HFFc6 (cell line): ENCODE results near the gene DEAF1. TPM values are rescaled to one million over a fixed set of nuclear protein-coding genes. Genes with fewer than 3 reads are reported as not detected.
"Not testable (repeated sequence)": the region's sequence is repeated elsewhere in the genome, so short reads cannot be mapped to it uniquely, and the experiment has no call there.

Experiments
- DNase-seq: peaks from one replicate; pipeline ENCODE4 v3.0.0-alpha.2; 2018
- H3K27ac Mint-ChIP-seq: 2 replicates; pipeline ENCODE4 v1.8.0; 2020; ENCODE audit warnings: mild to moderate bottlenecking, mixed read lengths
- H3K27me3 Mint-ChIP-seq: 2 replicates; pipeline ENCODE4 v1.8.0; 2021; ENCODE audit warnings: mild to moderate bottlenecking, moderate library complexity, mixed read lengths; ENCODE audit not compliant: insufficient read depth
- H3K36me3 Mint-ChIP-seq: 2 replicates; pipeline ENCODE4 v1.8.0; 2021; ENCODE audit warnings: low read depth, mixed read lengths
- H3K4me1 Mint-ChIP-seq: 2 replicates; pipeline ENCODE4 v1.8.0; 2020; ENCODE audit warnings: low read depth, mixed read lengths
- H3K4me3 Mint-ChIP-seq: 2 replicates; pipeline ENCODE4 v1.8.0; 2020; ENCODE audit warnings: mild to moderate bottlenecking, moderate library complexity, mixed read lengths
- H3K9me3 Mint-ChIP-seq: 2 replicates; pipeline ENCODE4 v1.8.0; 2020; ENCODE audit warnings: mild to moderate bottlenecking, mixed read lengths
- long read RNA-seq: library from polyadenylated mRNA; unstranded; transcript quantifications from one replicate; pipeline ENCODE4 v2.0.0, GENCODE V29; 2019
- total RNA-seq, 6 experiments: library from RNA; stranded (reverse); fragmentation: NEBNext Ultra II Directional; extraction: Animal tissue kit (Norgen Biotek cat#: 25700); gene quantifications; 2 replicates in 1 of 6; 3 replicates in 5 of 6; pipeline ENCODE4 v1.2.3, GENCODE V29; 2021
- TF ChIP-seq, protein P1 (sequence below): fragments of 200-600 bp; sonication (generic); IDR thresholded peaks from 2 replicates; pipeline ENCODE4 v1.5.0; 2021; ENCODE audit warnings: antibody characterized with exemption, mild to moderate bottlenecking

The DEAF1 gene, protein sequence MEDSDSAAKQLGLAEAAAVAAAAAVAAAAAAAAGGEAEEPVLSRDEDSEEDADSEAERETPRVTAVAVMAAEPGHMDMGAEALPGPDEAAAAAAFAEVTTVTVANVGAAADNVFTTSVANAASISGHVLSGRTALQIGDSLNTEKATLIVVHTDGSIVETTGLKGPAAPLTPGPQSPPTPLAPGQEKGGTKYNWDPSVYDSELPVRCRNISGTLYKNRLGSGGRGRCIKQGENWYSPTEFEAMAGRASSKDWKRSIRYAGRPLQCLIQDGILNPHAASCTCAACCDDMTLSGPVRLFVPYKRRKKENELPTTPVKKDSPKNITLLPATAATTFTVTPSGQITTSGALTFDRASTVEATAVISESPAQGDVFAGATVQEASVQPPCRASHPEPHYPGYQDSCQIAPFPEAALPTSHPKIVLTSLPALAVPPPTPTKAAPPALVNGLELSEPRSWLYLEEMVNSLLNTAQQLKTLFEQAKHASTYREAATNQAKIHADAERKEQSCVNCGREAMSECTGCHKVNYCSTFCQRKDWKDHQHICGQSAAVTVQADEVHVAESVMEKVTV
- 10 to 100 TPM; 32.2 to 48.1 (median 34.6) TPM for total RNA-seq
- long read RNA-seq, partial matches to known transcripts = 4 of 13 reads
- long read RNA-seq, other reads (novel, unspliced or antisense) = 8 of 13 reads

DNA sequence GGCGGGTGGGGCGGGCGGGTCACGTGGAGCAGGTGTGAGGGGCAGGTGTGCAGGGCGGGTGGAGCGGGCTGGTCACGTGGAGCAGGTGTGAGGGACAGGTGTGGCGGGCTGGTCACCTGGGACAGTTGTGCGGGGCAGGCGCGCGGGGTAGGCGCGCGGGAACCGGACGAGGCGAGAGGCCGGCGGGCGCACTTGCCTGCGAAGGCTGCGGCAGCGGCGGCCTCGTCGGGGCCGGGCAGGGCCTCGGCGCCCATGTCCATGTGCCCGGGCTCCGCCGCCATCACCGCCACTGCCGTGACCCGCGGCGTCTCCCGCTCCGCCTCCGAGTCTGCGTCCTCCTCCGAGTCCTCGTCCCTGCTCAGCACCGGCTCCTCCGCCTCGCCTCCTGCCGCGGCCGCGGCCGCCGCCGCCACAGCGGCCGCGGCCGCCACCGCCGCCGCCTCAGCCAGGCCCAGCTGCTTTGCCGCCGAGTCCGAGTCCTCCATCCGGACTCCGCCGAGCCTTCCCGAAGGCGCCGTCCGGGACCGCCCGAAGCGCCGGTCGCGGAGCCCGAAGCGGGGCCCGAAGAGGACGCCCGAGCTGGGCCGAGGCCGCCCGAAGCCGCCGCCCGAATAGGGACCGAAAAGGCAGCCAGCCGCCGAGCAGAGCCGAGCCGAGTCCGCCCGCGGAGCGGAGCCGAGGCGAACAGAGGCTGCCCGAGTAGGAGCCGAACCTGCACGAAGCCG lies at the start of gene DEAF1:
TSS of gene DEAF1 (minus strand) at position 660 of the 725 bp plus-strand sequence. CDS start at position 485, 175 bp downstream.
- Mint-ChIP-seq H3K27me3 (peaks cover 3% of the 10 kb centered on the region), H3K4me1 (peaks cover 55% of the 10 kb centered on the region), H3K4me3 (peak within 1 kb of the TSS; percentile 94), H3K9me3 (no peaks in the 10 kb centered on the region), H3K36me3 (peaks cover 6% of the 10 kb centered on the region; the same call in 1 of the 2 replicates), H3K27ac (peak within 1 kb of the TSS; percentile 95)
- peak; percentile 97 for DNase-seq
- TF ChIP-seq, protein P1, sequence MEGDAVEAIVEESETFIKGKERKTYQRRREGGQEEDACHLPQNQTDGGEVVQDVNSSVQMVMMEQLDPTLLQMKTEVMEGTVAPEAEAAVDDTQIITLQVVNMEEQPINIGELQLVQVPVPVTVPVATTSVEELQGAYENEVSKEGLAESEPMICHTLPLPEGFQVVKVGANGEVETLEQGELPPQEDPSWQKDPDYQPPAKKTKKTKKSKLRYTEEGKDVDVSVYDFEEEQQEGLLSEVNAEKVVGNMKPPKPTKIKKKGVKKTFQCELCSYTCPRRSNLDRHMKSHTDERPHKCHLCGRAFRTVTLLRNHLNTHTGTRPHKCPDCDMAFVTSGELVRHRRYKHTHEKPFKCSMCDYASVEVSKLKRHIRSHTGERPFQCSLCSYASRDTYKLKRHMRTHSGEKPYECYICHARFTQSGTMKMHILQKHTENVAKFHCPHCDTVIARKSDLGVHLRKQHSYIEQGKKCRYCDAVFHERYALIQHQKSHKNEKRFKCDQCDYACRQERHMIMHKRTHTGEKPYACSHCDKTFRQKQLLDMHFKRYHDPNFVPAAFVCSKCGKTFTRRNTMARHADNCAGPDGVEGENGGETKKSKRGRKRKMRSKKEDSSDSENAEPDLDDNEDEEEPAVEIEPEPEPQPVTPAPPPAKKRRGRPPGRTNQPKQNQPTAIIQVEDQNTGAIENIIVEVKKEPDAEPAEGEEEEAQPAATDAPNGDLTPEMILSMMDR = no peak

DNA sequence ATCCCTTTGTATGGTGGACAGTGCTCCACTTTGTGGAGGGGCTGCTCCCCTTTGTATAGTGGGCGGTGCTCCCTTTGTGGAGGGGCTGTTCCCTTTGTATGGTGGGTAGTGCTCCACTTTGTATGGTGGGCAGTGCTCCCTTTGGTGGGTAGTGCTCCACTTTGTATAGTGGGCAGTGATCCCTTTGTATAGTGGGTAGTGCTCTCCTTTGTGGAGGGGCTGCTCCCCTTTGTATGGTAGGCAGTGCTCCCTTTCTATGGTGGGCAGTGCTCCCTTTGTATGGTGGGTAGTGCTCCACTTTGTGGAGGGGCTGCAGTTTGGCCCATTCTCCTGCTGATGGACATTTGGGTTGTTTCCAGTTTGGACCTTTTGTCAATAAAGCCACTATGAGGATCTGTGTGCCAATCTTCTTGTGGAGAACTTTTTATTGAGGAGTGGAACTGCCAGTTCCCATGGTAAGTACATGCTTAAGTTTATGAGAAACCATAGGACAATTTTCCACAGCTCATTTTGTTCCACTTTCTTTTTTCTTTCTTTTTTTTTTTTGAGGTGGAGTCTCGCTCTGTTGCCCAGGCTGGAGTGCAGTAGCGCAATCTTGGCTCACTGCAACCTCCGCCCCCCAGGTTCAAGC lies 47.7 kb upstream of the DEAF1 start:
- no peak overlapping the region for H3K27ac Mint-ChIP-seq
- TF ChIP-seq, protein P1 = no peak
- DNase-seq = no peak
- peaks cover 10% of the 10 kb centered on the region; the same call in 1 of the 2 replicates for H3K4me1 Mint-ChIP-seq
- H3K36me3 Mint-ChIP-seq = no peaks in the 10 kb centered on the region
- no peaks in the 10 kb centered on the region for H3K9me3 Mint-ChIP-seq
- H3K27me3 Mint-ChIP-seq = peaks cover 1% of the 10 kb centered on the region
- H3K4me3 Mint-ChIP-seq = no peak overlapping the region

DNA sequence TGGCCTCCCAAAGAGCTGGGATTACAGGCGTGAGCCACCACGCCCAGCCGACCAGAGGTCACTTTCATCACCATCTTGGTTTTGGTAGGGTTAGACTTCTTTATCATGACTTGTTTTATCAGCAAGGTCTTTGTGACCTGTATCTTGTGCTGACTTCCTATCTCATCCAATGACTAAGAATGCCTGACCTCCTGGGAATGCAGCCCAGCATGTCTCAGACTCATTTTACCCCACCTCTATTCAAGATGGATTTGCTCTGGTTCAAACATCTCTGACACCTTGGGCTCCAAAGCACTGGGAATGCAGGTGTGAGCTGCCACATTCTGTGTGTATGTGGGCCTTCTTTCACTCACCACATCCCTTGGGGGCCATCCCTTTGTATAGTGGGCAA lies 47.1 kb upstream of the DEAF1 start:
- TF ChIP-seq, protein P1 = no peak
- H3K36me3 Mint-ChIP-seq = no peaks in the 10 kb centered on the region
- peaks cover 7% of the 10 kb centered on the region for H3K27me3 Mint-ChIP-seq
- no peaks in the 10 kb centered on the region for H3K9me3 Mint-ChIP-seq
- H3K27ac Mint-ChIP-seq = no peak overlapping the region
- H3K4me3 Mint-ChIP-seq = no peak overlapping the region
- H3K4me1 Mint-ChIP-seq = peaks cover 10% of the 10 kb centered on the region; the same call in 1 of the 2 replicates
- DNase-seq = no peak

DNA sequence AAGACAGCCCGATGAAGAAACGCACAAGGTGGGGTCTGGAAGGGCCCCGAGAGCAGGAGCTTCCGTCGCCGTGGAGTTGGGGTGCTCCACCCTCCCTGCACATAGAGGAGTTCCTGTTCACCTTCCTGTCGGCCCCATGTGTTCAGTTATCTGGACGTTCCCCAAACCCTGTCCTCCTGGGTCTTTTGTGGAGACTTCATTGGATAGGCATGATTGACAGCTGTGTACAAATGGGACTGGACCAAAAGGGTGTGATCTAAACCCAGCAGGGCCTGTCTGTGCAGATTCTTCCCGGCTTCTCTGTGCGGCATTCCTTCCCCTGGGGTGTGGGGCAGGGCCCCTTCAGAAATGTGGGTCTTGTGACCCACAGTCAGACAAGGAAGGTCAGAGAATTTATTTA lies 42.9 kb upstream of the DEAF1 start:
- not testable (repeated sequence) for H3K27ac Mint-ChIP-seq, H3K9me3 Mint-ChIP-seq, H3K4me3 Mint-ChIP-seq, H3K36me3 Mint-ChIP-seq, H3K4me1 Mint-ChIP-seq, DNase-seq
- peaks cover 19% of the 10 kb centered on the region for H3K27me3 Mint-ChIP-seq

DNA sequence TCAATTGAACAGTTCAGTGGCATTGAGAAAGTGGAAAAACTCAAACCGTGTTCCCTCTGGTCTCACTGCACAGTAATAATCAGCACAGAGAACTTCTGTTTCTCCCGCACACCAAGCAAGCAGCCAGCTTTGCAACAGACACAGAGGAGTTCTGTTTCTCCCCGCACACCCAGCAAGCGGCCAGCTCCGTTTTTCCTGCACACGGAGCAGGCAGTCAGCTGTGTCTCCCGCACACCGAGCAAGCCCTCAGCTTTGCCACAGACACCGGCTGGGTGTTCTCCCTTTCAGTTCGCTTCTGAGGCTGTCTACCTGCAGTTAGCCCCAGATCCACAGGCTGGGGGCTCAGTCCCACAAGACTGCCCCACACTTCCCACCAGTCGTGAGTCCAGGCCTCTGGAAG lies 42.3 kb upstream of the DEAF1 start:
- Mint-ChIP-seq H3K27ac (no peak overlapping the region), H3K36me3 (peaks cover 3% of the 10 kb centered on the region; the same call in 1 of the 2 replicates), H3K4me3 (no peak overlapping the region), H3K9me3 (peaks cover 5% of the 10 kb centered on the region), H3K27me3 (peaks cover 23% of the 10 kb centered on the region), H3K4me1 (peaks cover 9% of the 10 kb centered on the region; the same call in 1 of the 2 replicates)
- TF ChIP-seq, protein P1 = no peak
- DNase-seq = no peak

DNA sequence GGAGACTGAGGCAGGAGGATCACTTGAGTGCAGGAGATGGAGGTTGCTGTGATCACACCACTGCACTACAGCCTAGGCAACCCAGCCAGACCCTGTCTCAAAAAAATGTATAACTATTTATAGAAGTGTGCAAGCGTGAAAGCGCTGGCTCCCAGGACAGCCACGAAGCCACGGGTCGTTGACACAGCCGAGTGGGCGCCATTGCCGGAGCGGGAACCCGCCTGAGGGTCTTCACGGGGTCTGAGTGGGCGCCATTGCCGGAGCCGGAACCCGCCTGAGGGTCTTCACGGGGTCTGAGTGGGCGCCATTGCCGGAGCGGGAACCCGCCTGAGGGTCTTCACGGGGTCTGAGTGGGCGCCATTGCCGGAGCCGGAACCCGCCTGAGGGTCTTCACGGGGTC lies 39.5 kb upstream of the DEAF1 start:
- not testable (repeated sequence) for H3K4me3 Mint-ChIP-seq, H3K9me3 Mint-ChIP-seq, DNase-seq, H3K4me1 Mint-ChIP-seq, H3K36me3 Mint-ChIP-seq, H3K27ac Mint-ChIP-seq
- peaks cover 23% of the 10 kb centered on the region for H3K27me3 Mint-ChIP-seq
